Measurements from ENCODE around the gene PTK6.
"Not testable (repeated sequence)": the region's sequence is repeated elsewhere in the genome, so short reads cannot be mapped to it uniquely, and the experiment has no call there.

Gene PTK6

DNA sequence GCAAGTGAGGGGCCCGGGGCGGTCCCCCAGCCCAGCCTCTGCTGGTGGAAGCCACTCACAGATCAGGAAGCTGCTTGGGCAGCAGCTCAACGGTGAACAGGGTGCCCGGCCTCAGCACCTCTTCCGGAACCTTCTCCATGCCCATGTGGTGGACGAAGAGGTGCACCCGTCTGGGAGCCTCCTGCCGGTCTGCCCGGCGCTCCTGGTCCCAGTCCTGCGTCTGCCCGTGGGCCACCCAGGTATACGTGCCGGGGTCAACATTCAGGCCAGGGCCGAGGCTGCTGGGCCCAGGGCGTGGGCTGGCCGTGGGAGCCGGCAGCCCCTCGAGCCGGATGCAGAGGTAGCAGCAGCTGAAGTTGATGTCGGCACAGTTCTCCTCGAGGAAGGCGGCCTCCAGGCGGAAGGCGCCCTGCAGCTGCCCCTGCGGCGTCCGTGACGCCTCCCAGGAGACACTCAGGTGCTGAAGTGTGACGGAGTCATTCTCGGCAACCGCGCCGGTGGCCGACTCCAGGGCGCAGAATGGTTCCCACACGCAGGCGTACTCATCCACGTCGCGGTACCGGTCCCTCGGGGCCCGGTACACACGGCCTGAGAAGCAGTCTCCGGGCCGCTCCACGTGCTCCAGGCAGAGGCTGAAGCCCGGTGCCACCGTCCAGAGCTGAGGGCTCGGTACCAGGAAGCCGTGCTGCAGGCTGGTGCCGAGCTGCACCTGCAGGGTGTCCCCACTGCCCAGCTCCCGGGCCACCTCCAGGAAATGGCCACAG is 25.5 kb upstream of the PTK6 start:
- Histone ChIP-seq H3K36me3 (ENCODE audit: control insufficient read depth, insufficient read depth, low read length) (no peaks in the 10 kb centered on the region), H3K4me1 (ENCODE audit: control insufficient read depth, insufficient read depth, low read length) (no peaks in the 10 kb centered on the region), H3K4me3 (ENCODE audit: insufficient read depth, low read depth, low read length) (no peak overlapping the region), H3K27ac (ENCODE audit: insufficient read depth, low read depth, low read length, poor library complexity, severe bottlenecking) (no peak overlapping the region), H3K27me3 (ENCODE audit: control insufficient read depth, insufficient read depth, low read length, poor library complexity, severe bottlenecking) (no peaks in the 10 kb centered on the region), H3K9me3 (ENCODE audit: control insufficient read depth, low read length) (no peaks in the 10 kb centered on the region)
- 96% methylated on average over 54 of the region's 54 CpGs for WGBS, 2 experiments

DNA sequence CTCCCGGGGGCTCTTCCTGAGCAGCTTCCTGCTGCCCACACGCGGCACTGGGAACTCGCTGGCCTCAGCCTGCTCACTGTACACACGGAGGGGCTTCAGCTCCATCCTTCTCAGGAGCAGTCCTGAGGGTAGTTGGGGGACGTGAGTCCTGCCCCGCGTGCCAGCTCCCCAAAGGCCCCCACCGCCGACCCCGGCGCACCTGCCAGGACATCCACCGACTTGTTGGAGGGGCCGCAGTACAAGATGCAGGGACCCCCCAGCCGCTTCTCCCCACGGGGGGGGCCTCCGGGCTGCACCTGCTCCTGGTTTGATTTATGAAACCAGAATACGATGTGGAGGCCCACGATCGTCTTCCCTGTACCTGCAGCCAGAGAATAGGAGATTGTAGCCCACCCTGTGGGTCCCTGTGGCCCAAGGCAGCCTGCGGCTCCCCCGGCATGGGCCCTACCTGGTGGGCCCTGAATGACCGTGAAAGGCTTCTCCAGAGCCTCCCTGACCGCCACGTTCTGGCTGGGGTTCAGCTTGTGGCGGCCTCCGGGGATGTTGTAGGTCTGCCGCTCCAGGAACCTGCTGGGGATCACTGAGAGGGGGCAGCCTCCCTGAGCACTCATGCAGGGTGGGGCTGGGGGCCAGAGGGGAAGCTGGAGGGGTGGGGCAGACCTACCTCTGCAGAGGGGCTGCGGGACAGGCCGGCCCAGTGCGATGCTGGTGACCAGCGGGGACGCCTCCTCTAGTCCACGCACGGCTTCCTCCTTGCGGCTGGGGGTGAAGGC is 24.6 kb upstream of the PTK6 start:
- Histone ChIP-seq H3K4me1 (ENCODE audit: control insufficient read depth, insufficient read depth, low read length) (peaks cover 7% of the 10 kb centered on the region), H3K4me3 (ENCODE audit: insufficient read depth, low read depth, low read length) (no peak overlapping the region), H3K27ac (ENCODE audit: insufficient read depth, low read depth, low read length, poor library complexity, severe bottlenecking) (no peak overlapping the region), H3K27me3 (ENCODE audit: control insufficient read depth, insufficient read depth, low read length, poor library complexity, severe bottlenecking) (no peaks in the 10 kb centered on the region), H3K36me3 (ENCODE audit: control insufficient read depth, insufficient read depth, low read length) (no peaks in the 10 kb centered on the region), H3K9me3 (ENCODE audit: control insufficient read depth, low read length) (no peaks in the 10 kb centered on the region)
- WGBS, 2 experiments, result 92% methylated on average over 36 of the region's 36 CpGs

DNA sequence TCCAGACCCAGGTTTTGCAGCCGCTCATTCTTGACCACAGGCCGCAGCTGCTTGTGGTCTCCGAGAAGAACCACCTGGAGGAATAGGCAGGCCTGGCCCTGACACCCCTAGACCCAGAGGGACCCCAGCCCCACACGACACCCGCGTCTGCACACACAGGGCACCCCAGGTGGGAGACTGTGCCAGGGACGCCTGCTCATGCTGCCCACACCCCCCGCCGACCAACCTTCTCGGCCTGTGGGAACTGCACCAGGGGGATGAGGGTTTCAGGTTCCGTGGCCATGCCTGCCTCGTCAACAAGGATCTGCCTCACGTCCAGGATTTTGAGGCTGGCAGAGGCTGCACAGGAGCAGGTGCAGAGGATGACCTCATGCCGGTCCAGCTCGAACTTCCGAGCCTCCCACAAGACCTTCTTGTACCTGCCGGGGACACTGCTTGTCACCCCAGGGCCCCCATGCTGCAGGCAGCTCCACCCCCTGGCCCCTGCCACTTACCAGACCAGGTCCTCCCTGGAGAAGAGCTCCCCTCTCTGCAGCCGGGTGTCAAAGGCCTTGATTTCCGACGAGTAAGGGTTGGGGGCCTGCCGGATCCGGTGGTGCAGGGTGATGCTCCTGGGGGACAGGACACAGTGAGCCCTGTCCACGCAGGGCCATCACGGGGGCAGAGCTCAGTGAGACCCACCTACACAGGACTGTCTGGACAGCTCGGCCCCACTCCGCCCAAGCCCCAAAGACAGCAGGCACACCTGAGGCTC is 23.9 kb upstream of the PTK6 start:
- Histone ChIP-seq H3K9me3 (ENCODE audit: control insufficient read depth, low read length) (no peaks in the 10 kb centered on the region), H3K27me3 (ENCODE audit: control insufficient read depth, insufficient read depth, low read length, poor library complexity, severe bottlenecking) (no peaks in the 10 kb centered on the region), H3K36me3 (ENCODE audit: control insufficient read depth, insufficient read depth, low read length) (no peaks in the 10 kb centered on the region), H3K4me1 (ENCODE audit: control insufficient read depth, insufficient read depth, low read length) (peaks cover 9% of the 10 kb centered on the region), H3K4me3 (ENCODE audit: insufficient read depth, low read depth, low read length) (no peak overlapping the region), H3K27ac (ENCODE audit: insufficient read depth, low read depth, low read length, poor library complexity, severe bottlenecking) (no peak overlapping the region)
- 94% methylated on average over 26 of the region's 26 CpGs for WGBS, 2 experiments

DNA sequence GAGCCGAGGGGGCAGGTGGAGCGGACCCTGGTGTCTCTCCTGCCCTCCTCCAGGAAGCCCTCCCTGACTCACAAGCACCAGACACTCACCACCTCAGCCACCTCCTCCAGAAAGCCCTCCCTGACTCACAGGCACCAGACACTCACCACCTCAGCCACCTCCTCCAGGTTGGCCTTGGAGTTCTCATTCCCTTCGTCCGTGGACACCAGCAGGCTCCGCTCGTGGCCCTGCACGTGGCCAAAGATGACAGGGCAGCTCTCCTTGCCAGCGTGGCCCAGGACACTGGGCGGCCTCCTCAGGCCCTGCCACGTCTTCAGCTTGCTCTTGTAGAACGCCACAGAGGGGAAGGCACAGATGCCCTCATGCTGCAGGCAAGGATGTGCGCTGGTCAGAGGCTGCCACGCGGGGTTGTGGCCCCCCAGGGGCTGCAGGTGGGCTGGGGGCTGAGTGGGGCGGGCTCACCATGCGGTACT is 23.2 kb upstream of the PTK6 start:
- Histone ChIP-seq H3K27me3 (ENCODE audit: control insufficient read depth, insufficient read depth, low read length, poor library complexity, severe bottlenecking) (no peaks in the 10 kb centered on the region), H3K9me3 (ENCODE audit: control insufficient read depth, low read length) (no peaks in the 10 kb centered on the region), H3K4me3 (ENCODE audit: insufficient read depth, low read depth, low read length) (no peak overlapping the region), H3K4me1 (ENCODE audit: control insufficient read depth, insufficient read depth, low read length) (peaks cover 14% of the 10 kb centered on the region), H3K27ac (ENCODE audit: insufficient read depth, low read depth, low read length, poor library complexity, severe bottlenecking) (no peak overlapping the region), H3K36me3 (ENCODE audit: control insufficient read depth, insufficient read depth, low read length) (no peaks in the 10 kb centered on the region)
- 95 to 96% methylated on average over 16 of the region's 16 CpGs for WGBS, 2 experiments

DNA sequence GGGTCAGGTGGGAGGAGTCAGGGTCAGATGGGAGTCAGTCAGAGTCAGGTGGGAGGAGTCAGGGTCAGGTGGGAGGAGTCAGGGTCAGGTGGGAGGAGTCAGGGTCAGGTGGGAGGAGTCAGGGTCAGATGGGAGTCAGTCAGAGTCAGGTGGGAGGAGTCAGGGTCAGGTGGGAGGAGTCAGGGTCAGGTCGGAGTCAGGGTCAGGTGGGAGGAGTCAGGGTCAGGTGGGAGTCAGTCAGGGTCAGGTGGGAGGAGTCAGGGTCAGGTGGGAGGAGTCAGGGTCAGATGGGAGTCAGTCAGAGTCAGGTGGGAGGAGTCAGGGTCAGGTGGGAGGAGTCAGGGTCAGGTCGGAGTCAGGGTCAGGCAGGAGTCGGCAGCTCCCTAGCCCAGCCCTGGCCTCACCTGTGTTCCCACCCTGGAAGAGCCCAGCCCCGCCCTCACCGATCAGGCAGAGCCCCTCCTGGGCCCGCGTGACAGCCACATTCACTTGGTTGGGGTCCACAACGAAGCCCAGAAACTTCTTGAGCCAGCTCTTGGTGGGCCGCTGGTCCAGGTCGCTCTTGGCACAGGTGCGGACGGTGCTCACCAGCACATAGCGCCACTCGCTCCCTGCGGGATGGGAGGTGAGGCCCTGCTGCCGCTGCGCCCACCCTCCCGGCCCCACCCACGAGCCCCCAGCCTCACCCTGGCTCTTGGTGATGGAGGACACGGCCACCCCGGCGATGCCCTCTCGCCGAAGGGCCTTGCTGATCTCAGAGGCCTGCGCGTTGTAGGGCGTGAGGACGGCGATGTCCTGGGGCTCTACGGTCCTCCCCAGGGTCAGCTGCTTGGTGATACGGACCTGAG is 22.5 kb upstream of the PTK6 start:
- H3K4me1 ChIP-seq (ENCODE audit: control insufficient read depth, insufficient read depth, low read length), result peaks cover 15% of the 10 kb centered on the region
- not testable (repeated sequence) for H3K4me3 ChIP-seq (ENCODE audit: insufficient read depth, low read depth, low read length); H3K9me3 ChIP-seq (ENCODE audit: control insufficient read depth, low read length); H3K27me3 ChIP-seq (ENCODE audit: control insufficient read depth, insufficient read depth, low read length, poor library complexity, severe bottlenecking); H3K36me3 ChIP-seq (ENCODE audit: control insufficient read depth, insufficient read depth, low read length); H3K27ac ChIP-seq (ENCODE audit: insufficient read depth, low read depth, low read length, poor library complexity, severe bottlenecking)
- WGBS, 2 experiments, result 94 to 95% methylated on average over 31 of the region's 31 CpGs

DNA sequence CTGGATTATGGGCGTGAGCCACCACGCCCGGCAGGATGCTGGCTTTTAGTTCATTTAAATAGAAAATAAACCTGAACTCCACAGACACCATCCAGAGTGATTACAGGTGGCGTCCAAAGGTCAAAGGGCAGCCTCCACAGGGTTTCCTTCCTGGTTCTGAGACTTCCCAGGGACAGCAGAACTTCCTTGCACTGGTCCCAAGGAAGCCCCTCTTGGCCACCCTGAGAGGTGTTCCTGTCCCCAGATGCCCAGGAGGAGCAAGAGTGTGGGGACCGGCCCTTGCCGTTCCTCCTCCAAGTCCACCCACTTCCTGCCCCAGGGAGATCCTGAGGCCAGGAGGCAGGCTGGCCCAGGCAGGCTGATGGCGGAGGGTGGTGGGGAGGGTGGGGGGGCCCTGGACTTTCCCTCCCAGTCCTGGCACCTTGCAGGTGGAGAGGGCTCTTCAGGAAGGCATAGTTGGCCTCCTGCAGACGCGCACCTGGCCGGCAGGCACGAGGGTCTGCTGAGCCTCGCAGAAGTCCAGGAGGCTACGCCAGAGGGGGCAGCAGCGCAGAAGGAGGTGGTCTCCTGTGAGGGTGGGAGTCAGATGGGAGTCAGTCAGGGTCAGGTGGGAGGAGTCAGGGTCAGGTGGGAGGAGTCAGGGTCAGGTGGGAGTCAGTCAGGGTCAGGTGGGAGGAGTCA is 21.8 kb upstream of the PTK6 start:
- no peak overlapping the region for H3K27ac ChIP-seq (ENCODE audit: insufficient read depth, low read depth, low read length, poor library complexity, severe bottlenecking)
- H3K9me3 ChIP-seq (ENCODE audit: control insufficient read depth, low read length), result no peaks in the 10 kb centered on the region
- no peaks in the 10 kb centered on the region for H3K36me3 ChIP-seq (ENCODE audit: control insufficient read depth, insufficient read depth, low read length)
- peaks cover 5% of the 10 kb centered on the region for H3K27me3 ChIP-seq (ENCODE audit: control insufficient read depth, insufficient read depth, low read length, poor library complexity, severe bottlenecking)
- WGBS, 2 experiments, result 95 to 97% methylated on average over 14 of the region's 14 CpGs
- H3K4me3 ChIP-seq (ENCODE audit: insufficient read depth, low read depth, low read length), result no peak overlapping the region
- peaks cover 15% of the 10 kb centered on the region for H3K4me1 ChIP-seq (ENCODE audit: control insufficient read depth, insufficient read depth, low read length)

DNA sequence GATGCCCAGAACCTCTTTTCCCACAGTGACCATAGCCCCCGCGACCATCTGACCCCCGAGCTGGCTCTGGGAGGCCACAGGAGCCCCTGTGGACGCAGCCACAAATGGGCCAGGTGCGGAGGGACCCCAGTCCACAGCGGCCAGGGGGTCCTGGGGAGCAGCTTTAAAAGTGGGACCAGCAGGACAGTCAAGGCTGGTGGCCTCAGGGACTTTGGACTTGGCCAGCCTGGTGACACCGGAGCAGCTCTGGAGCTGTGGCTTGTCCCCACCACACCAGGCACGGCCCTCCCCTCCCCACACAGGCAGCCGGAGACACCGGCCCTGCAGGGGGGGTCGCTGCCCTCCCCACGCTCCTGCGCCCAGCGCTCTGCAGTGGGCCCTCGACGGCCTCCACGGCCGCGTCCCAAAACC is 20.3 kb upstream of the PTK6 start:
- no peaks in the 10 kb centered on the region for H3K9me3 ChIP-seq (ENCODE audit: control insufficient read depth, low read length)
- no peak overlapping the region for H3K27ac ChIP-seq (ENCODE audit: insufficient read depth, low read depth, low read length, poor library complexity, severe bottlenecking)
- no peaks in the 10 kb centered on the region for H3K36me3 ChIP-seq (ENCODE audit: control insufficient read depth, insufficient read depth, low read length)
- H3K27me3 ChIP-seq (ENCODE audit: control insufficient read depth, insufficient read depth, low read length, poor library complexity, severe bottlenecking), result peaks cover 5% of the 10 kb centered on the region
- no peak overlapping the region for H3K4me3 ChIP-seq (ENCODE audit: insufficient read depth, low read depth, low read length)
- 91 to 93% methylated on average over 19 of the region's 19 CpGs for WGBS, 2 experiments
- H3K4me1 ChIP-seq (ENCODE audit: control insufficient read depth, insufficient read depth, low read length), result peaks cover 15% of the 10 kb centered on the region

DNA sequence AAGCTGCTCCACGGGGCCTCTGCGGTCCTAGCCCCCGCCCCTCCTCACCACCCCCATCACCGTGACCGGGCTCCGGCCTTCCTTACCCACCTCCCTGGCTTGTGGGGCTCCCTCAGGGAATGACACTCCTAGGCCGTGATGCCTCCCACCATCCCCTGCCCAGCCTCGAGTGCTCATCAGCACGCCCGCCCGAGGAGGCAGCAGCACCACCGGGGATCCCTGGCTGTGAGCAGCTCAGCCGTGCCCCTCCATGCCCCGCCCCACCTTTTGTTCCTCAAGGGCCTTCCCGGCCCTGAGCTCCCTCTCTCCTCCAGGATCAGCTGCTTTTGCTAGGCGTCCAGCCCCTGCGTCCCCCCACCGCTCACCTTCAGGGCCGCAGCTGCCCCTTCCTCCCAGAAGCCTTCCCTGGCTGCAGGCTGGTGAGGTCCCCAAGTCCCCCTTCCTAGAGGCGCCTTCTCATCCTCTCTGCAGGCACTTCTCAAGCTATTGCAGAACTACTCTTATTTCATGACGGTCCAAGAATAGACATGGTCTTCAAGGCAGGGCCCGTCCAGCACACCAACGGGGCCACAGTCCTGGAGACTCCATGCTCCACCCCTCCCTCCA is 19.8 kb upstream of the PTK6 start:
- H3K36me3 ChIP-seq (ENCODE audit: control insufficient read depth, insufficient read depth, low read length), result no peaks in the 10 kb centered on the region
- 49 to 50% methylated on average over 23 of the region's 23 CpGs for WGBS, 2 experiments
- H3K9me3 ChIP-seq (ENCODE audit: control insufficient read depth, low read length), result no peaks in the 10 kb centered on the region
- H3K4me1 ChIP-seq (ENCODE audit: control insufficient read depth, insufficient read depth, low read length), result peaks cover 15% of the 10 kb centered on the region
- H3K27ac ChIP-seq (ENCODE audit: insufficient read depth, low read depth, low read length, poor library complexity, severe bottlenecking), result no peak overlapping the region
- H3K27me3 ChIP-seq (ENCODE audit: control insufficient read depth, insufficient read depth, low read length, poor library complexity, severe bottlenecking), result peaks cover 5% of the 10 kb centered on the region
- H3K4me3 ChIP-seq (ENCODE audit: insufficient read depth, low read depth, low read length), result no peak overlapping the region
